Endothelial cell (in vitro differentiated cells): ENCODE data around the gene GRSF1. TPM values are rescaled to one million over a fixed set of nuclear protein-coding genes. Genes with fewer than 3 reads are reported as not detected.
"Not testable (repeated sequence)": the region's sequence is repeated elsewhere in the genome, so short reads cannot be mapped to it uniquely, and the experiment has no call there.

Experiments
- DNase-seq: peaks from one replicate; pipeline ENCODE4 v3.0.0; 2021; ENCODE audit warnings: low spot score
- H3K27ac Mint-ChIP-seq: one replicate; pipeline ENCODE4 v1.8.0; 2021; ENCODE audit warnings: mixed read lengths, inconsistent platforms; ENCODE audit not compliant: unreplicated experiment
- H3K27me3 Mint-ChIP-seq: one replicate; pipeline ENCODE4 v1.8.0; 2021; ENCODE audit warnings: mild to moderate bottlenecking, moderate library complexity, mixed read lengths, inconsistent platforms; ENCODE audit not compliant: unreplicated experiment
- H3K36me3 Mint-ChIP-seq: one replicate; pipeline ENCODE4 v1.8.0; 2021; ENCODE audit warnings: mild to moderate bottlenecking, low read depth, mixed read lengths, inconsistent platforms; ENCODE audit not compliant: unreplicated experiment
- H3K4me1 Mint-ChIP-seq: one replicate; pipeline ENCODE4 v1.8.0; 2021; ENCODE audit warnings: mild to moderate bottlenecking, mixed read lengths, inconsistent platforms; ENCODE audit not compliant: unreplicated experiment
- H3K4me3 Mint-ChIP-seq: one replicate; pipeline ENCODE4 v1.8.0; 2021; ENCODE audit warnings: mild to moderate bottlenecking, mixed read lengths, inconsistent platforms; ENCODE audit not compliant: unreplicated experiment
- H3K9me3 Mint-ChIP-seq: one replicate; pipeline ENCODE4 v1.8.0; 2021; ENCODE audit warnings: mixed read lengths, inconsistent platforms; ENCODE audit not compliant: unreplicated experiment
- total RNA-seq: library from RNA; stranded (reverse); fragmentation: NEBNext Ultra II Directional; extraction: Animal tissue kit (Norgen Biotek cat#: 25700); gene quantifications from one replicate; pipeline ENCODE4 v1.2.1, GENCODE V29; 2021; ENCODE audit not compliant: unreplicated experiment
- TF ChIP-seq, protein P1 (sequence below): fragments of 200-600 bp; sonication (generic); IDR thresholded peaks from one replicate; pipeline ENCODE4 v1.5.0; 2021; ENCODE audit warnings: antibody characterized with exemption; ENCODE audit not compliant: unreplicated experiment

GRSF1 gene
- total RNA-seq, 1 donor from 2014 or later, result 69.5 TPM

DNA sequence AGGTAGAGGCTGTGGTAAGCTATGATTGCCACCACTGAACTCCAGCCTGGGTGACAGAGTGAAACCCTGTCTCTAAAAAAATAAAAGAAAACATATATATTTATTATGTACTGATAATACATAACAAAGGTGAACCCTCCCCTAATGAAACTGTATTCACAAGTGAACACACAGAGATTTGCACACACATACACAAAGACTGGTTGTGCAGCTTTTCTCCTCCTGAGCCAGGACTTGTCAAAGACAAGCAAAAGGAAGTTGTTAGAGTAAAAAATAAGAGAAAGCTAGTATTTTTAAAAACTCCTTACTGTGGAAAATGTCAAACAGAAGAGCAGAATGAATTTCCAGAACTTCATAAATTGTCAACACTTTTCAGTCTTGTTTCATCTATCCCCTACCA lies 1.5 kb upstream of the GRSF1 start:
- H3K4me3 Mint-ChIP-seq, result peak overlapping the region; percentile 74
- no peak overlapping the region for H3K27ac Mint-ChIP-seq
- peaks cover 9% of the 10 kb centered on the region for H3K27me3 Mint-ChIP-seq
- no peak for DNase-seq
- TF ChIP-seq, protein P1, sequence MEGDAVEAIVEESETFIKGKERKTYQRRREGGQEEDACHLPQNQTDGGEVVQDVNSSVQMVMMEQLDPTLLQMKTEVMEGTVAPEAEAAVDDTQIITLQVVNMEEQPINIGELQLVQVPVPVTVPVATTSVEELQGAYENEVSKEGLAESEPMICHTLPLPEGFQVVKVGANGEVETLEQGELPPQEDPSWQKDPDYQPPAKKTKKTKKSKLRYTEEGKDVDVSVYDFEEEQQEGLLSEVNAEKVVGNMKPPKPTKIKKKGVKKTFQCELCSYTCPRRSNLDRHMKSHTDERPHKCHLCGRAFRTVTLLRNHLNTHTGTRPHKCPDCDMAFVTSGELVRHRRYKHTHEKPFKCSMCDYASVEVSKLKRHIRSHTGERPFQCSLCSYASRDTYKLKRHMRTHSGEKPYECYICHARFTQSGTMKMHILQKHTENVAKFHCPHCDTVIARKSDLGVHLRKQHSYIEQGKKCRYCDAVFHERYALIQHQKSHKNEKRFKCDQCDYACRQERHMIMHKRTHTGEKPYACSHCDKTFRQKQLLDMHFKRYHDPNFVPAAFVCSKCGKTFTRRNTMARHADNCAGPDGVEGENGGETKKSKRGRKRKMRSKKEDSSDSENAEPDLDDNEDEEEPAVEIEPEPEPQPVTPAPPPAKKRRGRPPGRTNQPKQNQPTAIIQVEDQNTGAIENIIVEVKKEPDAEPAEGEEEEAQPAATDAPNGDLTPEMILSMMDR, result no peak
- H3K36me3 Mint-ChIP-seq, result peaks cover 4% of the 10 kb centered on the region
- H3K9me3 Mint-ChIP-seq, result no peaks in the 10 kb centered on the region
- peaks cover 12% of the 10 kb centered on the region for H3K4me1 Mint-ChIP-seq

DNA sequence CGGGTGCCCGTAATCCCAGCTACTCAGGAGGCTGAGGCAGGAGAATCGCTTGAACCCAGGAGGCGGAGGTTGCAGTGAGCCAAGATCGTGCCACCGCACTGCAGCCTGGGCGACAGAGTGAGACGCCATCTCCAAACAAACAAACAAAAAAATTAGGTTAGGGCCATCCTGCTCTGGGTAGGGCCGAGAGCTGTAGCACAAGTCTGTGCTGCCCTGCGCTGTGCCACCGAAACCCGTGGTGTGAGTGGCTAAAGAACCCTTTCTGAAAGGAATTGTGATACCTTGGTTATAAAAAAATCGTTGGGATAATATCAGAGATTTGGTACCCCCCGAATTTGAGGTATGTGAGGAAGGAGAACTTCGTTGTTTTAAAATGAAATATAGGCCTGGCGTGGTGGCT lies 941 bp upstream of the GRSF1 start:
- H3K27me3 Mint-ChIP-seq, H3K36me3 Mint-ChIP-seq, DNase-seq, H3K9me3 Mint-ChIP-seq: not testable (repeated sequence)
- Mint-ChIP-seq H3K27ac (peak overlapping the region; percentile 67), H3K4me3 (peak overlapping the region; percentile 47), H3K4me1 (peaks cover 14% of the 10 kb centered on the region)

DNA sequence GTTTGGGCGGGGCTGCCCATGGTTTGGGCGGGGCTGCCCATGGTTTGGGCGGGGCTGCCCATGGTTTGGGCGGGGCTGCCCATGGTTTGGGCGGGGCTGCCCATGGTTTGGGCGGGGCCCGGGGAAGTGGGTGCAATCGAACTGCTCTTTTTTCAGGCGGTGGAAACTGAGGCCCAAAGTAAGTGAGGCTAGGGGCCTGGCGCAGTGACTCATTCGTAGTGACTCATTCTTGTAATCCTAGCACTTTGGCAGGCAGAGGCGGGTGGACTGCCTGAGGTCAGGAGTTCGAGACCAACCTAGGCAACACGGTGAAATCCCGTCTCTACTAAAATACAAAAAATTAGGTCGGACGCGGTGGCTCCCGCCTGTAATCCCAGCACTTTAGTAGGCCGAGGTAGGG lies 447 bp upstream of the GRSF1 start:
- Mint-ChIP-seq H3K4me1 (peaks cover 14% of the 10 kb centered on the region), H3K27ac (peak overlapping the region; percentile 67), H3K4me3 (peak overlapping the region; percentile 91)
- not testable (repeated sequence) for H3K9me3 Mint-ChIP-seq, DNase-seq, H3K27me3 Mint-ChIP-seq, H3K36me3 Mint-ChIP-seq

DNA sequence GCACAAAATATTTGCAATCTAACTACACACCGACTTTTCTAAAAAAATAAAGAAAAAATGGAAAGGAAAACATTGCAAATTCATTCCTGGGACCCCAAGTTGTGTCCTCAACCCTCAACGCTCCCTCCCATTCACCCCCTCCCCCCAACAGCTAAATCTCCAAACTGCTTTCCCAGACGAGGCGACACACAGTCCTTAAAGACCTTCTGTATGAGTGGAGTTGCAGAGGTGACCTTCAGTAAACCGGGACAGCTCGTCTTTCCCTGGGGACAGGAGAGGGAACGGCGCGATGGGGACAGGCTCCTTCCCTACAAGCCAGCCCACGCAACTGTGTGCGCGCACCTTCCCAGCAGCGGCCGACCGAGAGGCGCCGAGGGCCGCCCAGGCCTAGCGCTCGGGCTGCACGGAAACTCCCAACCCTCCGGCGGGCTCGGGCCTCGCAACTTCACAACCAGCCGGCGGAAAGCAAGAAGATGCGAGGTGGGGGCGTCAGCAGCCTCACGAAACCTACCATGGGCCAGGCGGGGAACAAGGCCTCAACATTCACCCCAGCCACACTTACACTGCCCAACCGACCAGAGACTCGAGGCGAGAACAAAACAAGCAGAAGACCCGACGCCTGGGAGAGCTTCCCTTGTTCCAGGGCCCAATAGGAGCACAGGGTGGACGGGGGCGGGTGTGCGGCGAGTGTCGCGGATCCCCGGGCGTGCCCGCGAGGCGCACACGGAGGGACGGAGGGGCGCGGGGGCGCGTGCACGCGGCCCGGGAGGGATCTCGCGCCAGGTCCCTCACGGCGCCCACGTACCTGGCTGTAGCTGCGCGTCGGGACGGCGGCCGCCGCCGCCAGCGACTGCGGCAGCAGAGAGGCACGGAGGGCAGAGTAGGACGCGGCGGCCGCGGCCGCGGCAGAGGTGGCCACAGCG lies 763 bp downstream of the GRSF1 start:
- H3K4me3 Mint-ChIP-seq, result peak overlapping the region; percentile 96
- H3K9me3 Mint-ChIP-seq, result no peaks in the 10 kb centered on the region

DNA sequence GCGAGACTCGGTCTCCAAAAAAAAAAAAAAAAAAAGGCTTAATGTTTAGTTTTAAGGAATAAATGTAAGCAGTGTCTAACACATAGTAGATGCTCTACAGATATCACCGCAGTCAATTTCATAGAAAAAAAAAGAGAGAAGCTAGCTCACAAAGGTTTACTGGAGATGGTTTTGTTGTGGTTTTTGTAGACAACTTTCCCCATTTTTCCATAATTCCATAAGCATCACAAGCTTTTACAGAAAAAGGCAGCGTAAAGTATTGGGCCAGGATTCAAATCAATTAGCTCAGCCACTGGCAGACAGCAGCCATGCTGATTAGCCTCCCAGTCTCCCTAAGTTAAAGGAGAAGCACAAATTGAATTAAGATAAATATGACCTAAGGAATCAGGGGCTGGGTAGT lies 1.5 kb downstream of the GRSF1 start:
- peaks cover 13% of the 10 kb centered on the region for H3K36me3 Mint-ChIP-seq
- H3K27ac Mint-ChIP-seq, result peak overlapping the region; percentile 88
- peak overlapping the region; percentile 96 for H3K4me3 Mint-ChIP-seq
- H3K4me1 Mint-ChIP-seq, result peaks cover 14% of the 10 kb centered on the region
- TF ChIP-seq, protein P1, result no peak
- peaks cover 9% of the 10 kb centered on the region for H3K27me3 Mint-ChIP-seq
- no peaks in the 10 kb centered on the region for H3K9me3 Mint-ChIP-seq
- DNase-seq, result no peak

More for the DNA sequence above, 763 bp downstream of the GRSF1 start:
- H3K4me1 Mint-ChIP-seq, result peaks cover 14% of the 10 kb centered on the region
- peak overlapping the region; percentile 88 for H3K27ac Mint-ChIP-seq
- TF ChIP-seq, protein P1, result no peak
- DNase-seq, result peak; percentile 66
- peaks cover 11% of the 10 kb centered on the region for H3K36me3 Mint-ChIP-seq
- H3K27me3 Mint-ChIP-seq, result peaks cover 9% of the 10 kb centered on the region

DNA sequence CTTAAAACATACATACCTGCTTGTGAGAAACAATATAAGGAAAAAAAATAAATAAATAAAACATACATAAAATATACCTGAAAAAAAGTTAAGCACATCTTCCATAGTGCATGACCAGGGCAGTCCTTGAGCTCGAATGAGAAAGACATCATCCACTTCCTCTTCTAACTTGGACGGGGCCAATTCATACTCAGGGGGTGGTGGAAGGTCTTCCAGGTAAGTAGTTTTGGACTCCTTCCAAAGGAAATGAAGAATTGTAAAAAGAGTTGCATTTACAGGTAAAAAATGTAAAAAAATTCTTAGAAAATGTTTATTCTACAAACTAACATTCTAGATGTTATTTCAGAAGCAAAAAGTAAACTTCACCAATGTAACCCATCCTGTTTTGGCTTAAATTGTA lies 3.6 kb downstream of the GRSF1 start:
- TF ChIP-seq, protein P1, result no peak
- Mint-ChIP-seq H3K4me1 (peaks cover 14% of the 10 kb centered on the region), H3K9me3 (no peaks in the 10 kb centered on the region), H3K27me3 (peaks cover 6% of the 10 kb centered on the region), H3K36me3 (peaks cover 28% of the 10 kb centered on the region), H3K4me3 (no peak overlapping the region), H3K27ac (no peak overlapping the region)
- DNase-seq, result no peak
